Erythroblast (primary cell): ENCODE results near the gene NDUFA3.

Experiments used
- GATA1 ChIP-seq: IDR thresholded peaks from 2 replicates; pipeline ENCODE4 v1.6.1; 2011; ENCODE audit warnings: low read depth, mild to moderate bottlenecking, control low read depth, low read length, moderate library complexity
- POLR2A ChIP-seq: IDR thresholded peaks from 2 replicates; pipeline ENCODE4 v1.6.1; 2011; ENCODE audit warnings: mild to moderate bottlenecking, low read length

- no peak for TF ChIP-seq POLR2A
- TF ChIP-seq GATA1 = no peak
These were observed 39.6 kb downstream of the NDUFA3 start for GRCh38 chr19:54142166-54142780.
